ENCODE data around the gene SERINC3.

GRCh38 chr20:44542890-44543289 lies 21.0 kb upstream of the SERINC3 start:
- TF ChIP-seq, protein P1, sequence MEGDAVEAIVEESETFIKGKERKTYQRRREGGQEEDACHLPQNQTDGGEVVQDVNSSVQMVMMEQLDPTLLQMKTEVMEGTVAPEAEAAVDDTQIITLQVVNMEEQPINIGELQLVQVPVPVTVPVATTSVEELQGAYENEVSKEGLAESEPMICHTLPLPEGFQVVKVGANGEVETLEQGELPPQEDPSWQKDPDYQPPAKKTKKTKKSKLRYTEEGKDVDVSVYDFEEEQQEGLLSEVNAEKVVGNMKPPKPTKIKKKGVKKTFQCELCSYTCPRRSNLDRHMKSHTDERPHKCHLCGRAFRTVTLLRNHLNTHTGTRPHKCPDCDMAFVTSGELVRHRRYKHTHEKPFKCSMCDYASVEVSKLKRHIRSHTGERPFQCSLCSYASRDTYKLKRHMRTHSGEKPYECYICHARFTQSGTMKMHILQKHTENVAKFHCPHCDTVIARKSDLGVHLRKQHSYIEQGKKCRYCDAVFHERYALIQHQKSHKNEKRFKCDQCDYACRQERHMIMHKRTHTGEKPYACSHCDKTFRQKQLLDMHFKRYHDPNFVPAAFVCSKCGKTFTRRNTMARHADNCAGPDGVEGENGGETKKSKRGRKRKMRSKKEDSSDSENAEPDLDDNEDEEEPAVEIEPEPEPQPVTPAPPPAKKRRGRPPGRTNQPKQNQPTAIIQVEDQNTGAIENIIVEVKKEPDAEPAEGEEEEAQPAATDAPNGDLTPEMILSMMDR (IDR thresholded peaks at IDR 0.05; ENCODE audit: extremely low read depth in 1 of 2, insufficient read depth in 1 of 2, low read depth in 1 of 2, low read length in 2 of 2) = no peak
- TF ChIP-seq EZH2 (IDR thresholded peaks at IDR 0.05; ENCODE audit: borderline replicate concordance, low read depth, low read length, severe bottlenecking) (no peak), POLR2A (IDR thresholded peaks at IDR 0.05; ENCODE audit: low read depth, low read length) (no peak), POLR2AphosphoS5 (IDR thresholded peaks at IDR 0.05; ENCODE audit: insufficient read depth, low read depth, low read length) (no peak), FOS (IDR thresholded peaks at IDR 0.05; ENCODE audit: borderline replicate concordance, insufficient read depth, low read length) (no peak), GATA2 (IDR thresholded peaks at IDR 0.05; ENCODE audit: insufficient read depth, insufficient read length, low read depth, low read length) (no peak), MYC (IDR thresholded peaks at IDR 0.05; ENCODE audit: low read depth, low read length) (no peak), JUN (IDR thresholded peaks at IDR 0.05; ENCODE audit: borderline replicate concordance, insufficient read depth, insufficient read length, low read depth) (no peak)
- TF ChIP-seq, protein P2, sequence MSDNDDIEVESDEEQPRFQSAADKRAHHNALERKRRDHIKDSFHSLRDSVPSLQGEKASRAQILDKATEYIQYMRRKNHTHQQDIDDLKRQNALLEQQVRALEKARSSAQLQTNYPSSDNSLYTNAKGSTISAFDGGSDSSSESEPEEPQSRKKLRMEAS (IDR thresholded peaks at IDR 0.05; ENCODE audit: insufficient read depth, insufficient read length) = no peak

Data from endothelial cell of umbilical vein (primary cell).